ENCODE data around the gene RHOT1. TPM values are rescaled to one million over a fixed set of nuclear protein-coding genes. Genes with fewer than 3 reads are reported as not detected.

Gene RHOT1
- total and polyA plus RNA-seq, 2 donors (not counting 3 experiments of a cell fraction or from before 2014, with no cell fraction given), result 23.5 to 28.8 TPM

DNA sequence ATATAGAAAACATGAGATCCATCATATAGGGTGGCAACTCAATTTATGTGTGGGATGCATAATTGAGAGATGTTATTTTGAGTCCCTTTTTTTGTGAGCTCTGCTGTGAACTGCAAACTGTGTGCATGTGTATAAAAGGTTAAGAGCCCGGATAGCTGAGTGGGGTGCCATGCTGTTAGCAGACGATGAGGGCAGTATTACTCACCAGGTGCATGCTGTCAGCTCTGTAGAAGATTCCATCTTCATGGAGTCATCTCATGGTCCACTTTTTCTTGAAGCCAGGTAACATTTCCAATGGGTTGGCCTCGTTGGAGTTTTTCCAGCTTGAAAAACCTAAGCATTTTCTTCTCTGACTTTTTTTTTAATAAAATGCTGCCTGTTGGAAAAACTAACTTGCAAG is 80.3 kb downstream of the RHOT1 start:
- POLR2A ChIA-PET, result no interaction called here
- Histone ChIP-seq H3K9me1 (replicated peaks; ENCODE audit: control insufficient read depth, extremely low read depth, insufficient read depth, low read length) (no peaks in the 10 kb centered on the region), H2AFZ (ENCODE audit: low read depth, low read length) (no peak overlapping the region), H3K4me1 (ENCODE audit: control insufficient read depth, extremely low read depth, insufficient read depth, low read length) (no peaks in the 10 kb centered on the region), H3K27ac (ENCODE audit: insufficient read depth, low read depth, low read length) (no peak overlapping the region), H3K9me3 (replicated peaks; ENCODE audit: control insufficient read depth, insufficient read depth, low read length) (no peaks in the 10 kb centered on the region), H3K79me2 (ENCODE audit: control insufficient read depth, insufficient read depth, low read length) (no peaks in the 10 kb centered on the region), H4K20me1 (replicated peaks; ENCODE audit: control insufficient read depth, extremely low read depth, insufficient read depth, low read length) (peaks cover 2% of the 10 kb centered on the region), H3K4me3 (replicated peaks in 1 of 3; ENCODE audit: insufficient read depth in 1 of 3, low read depth in 1 of 3, low read length in 3 of 3) (no peak overlapping the region), H3K4me2 (ENCODE audit: insufficient read depth, low read length) (no peak overlapping the region), H3K36me3 (ENCODE audit: control insufficient read depth in 2 of 2, extremely low read depth in 1 of 2, insufficient read depth in 2 of 2, low read length in 2 of 2) (peaks cover 0 to 1% of the 10 kb centered on the region in 2 experiments), H3K9ac (replicated peaks; ENCODE audit: extremely low read depth, insufficient read depth, low read length) (no peak overlapping the region), H3K27me3 (ENCODE audit: control insufficient read depth in 2 of 2, insufficient read depth in 2 of 2, low read length in 2 of 2) (no peaks in the 10 kb centered on the region)
- FAIRE-seq (no peak), DNase-seq (ENCODE audit: low read depth, low spot score) (no peak)
- dilution Hi-C loops (cut with MboI; ENCODE audit: extremely low pct_ligation_motif_present, low sequenced_read_pairs) (no loop called here), intact Hi-C loops (cut with micrococcal nuclease) (no loop called here)
- no peak for TF ChIP-seq EZH2 (IDR thresholded peaks at IDR 0.05; ENCODE audit: borderline replicate concordance, low read depth, low read length, severe bottlenecking)
- no TSS peak for BruUV-seq (replicated peaks)
- CTCF ChIA-PET, result no interaction called here

DNA sequence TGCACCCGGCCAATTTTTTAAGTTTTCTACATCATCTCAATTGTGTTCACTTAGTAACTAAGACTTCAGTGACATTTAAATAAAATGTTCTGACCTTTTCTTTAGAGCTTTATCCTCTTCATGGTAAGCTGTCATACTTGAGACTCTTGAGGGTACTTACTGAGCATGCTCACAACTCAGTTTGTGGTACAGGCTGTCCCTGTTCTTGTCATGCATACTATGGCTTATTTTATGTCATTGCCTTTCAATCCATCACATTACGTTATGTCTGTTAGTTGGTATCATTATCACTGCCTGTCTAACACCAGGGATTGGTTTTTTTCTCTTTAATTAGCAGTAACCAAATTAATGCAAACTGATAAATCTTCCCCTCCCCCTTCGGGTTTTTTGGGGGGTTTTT is 81.4 kb downstream of the RHOT1 start:
- H4K20me1 ChIP-seq (replicated peaks; ENCODE audit: control insufficient read depth, extremely low read depth, insufficient read depth, low read length), result peaks cover 2% of the 10 kb centered on the region
- H3K4me1 ChIP-seq (ENCODE audit: control insufficient read depth, extremely low read depth, insufficient read depth, low read length), result no peaks in the 10 kb centered on the region
- H3K27ac ChIP-seq (ENCODE audit: insufficient read depth, low read depth, low read length), result no peak overlapping the region
- peaks cover 0 to 1% of the 10 kb centered on the region in 2 experiments for H3K36me3 ChIP-seq (ENCODE audit: control insufficient read depth in 2 of 2, extremely low read depth in 1 of 2, insufficient read depth in 2 of 2, low read length in 2 of 2)
- FAIRE-seq, result no peak
- no peaks in the 10 kb centered on the region for H3K79me2 ChIP-seq (ENCODE audit: control insufficient read depth, insufficient read depth, low read length)
- no peak overlapping the region for H3K9ac ChIP-seq (replicated peaks; ENCODE audit: extremely low read depth, insufficient read depth, low read length)
- dilution Hi-C loops (cut with MboI; ENCODE audit: extremely low pct_ligation_motif_present, low sequenced_read_pairs) (no loop called here), intact Hi-C loops (cut with micrococcal nuclease) (no loop called here)
- H3K4me2 ChIP-seq (ENCODE audit: insufficient read depth, low read length), result no peak overlapping the region
- H2AFZ ChIP-seq (ENCODE audit: low read depth, low read length), result no peak overlapping the region
- DNase-seq (ENCODE audit: low read depth, low spot score), result no peak
- CTCF ChIA-PET, result no interaction called here
- H3K4me3 ChIP-seq (replicated peaks in 1 of 3; ENCODE audit: insufficient read depth in 1 of 3, low read depth in 1 of 3, low read length in 3 of 3), result no peak overlapping the region
- no peaks in the 10 kb centered on the region for H3K9me3 ChIP-seq (replicated peaks; ENCODE audit: control insufficient read depth, insufficient read depth, low read length)
- TF ChIP-seq GATA2 (IDR thresholded peaks at IDR 0.05; ENCODE audit: insufficient read depth, insufficient read length, low read depth, low read length) (no peak), FOS (IDR thresholded peaks at IDR 0.05; ENCODE audit: borderline replicate concordance, insufficient read depth, low read length) (no peak), POLR2A (IDR thresholded peaks at IDR 0.05; ENCODE audit: low read depth, low read length) (no peak), POLR2AphosphoS5 (IDR thresholded peaks at IDR 0.05; ENCODE audit: insufficient read depth, low read depth, low read length) (no peak), MYC (IDR thresholded peaks at IDR 0.05; ENCODE audit: low read depth, low read length) (no peak), EZH2 (IDR thresholded peaks at IDR 0.05; ENCODE audit: borderline replicate concordance, low read depth, low read length, severe bottlenecking) (no peak), JUN (IDR thresholded peaks at IDR 0.05; ENCODE audit: borderline replicate concordance, insufficient read depth, insufficient read length, low read depth) (no peak)
- TF ChIP-seq, protein P1, sequence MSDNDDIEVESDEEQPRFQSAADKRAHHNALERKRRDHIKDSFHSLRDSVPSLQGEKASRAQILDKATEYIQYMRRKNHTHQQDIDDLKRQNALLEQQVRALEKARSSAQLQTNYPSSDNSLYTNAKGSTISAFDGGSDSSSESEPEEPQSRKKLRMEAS (IDR thresholded peaks at IDR 0.05; ENCODE audit: insufficient read depth, insufficient read length), result no peak
- TF ChIP-seq, protein P2, sequence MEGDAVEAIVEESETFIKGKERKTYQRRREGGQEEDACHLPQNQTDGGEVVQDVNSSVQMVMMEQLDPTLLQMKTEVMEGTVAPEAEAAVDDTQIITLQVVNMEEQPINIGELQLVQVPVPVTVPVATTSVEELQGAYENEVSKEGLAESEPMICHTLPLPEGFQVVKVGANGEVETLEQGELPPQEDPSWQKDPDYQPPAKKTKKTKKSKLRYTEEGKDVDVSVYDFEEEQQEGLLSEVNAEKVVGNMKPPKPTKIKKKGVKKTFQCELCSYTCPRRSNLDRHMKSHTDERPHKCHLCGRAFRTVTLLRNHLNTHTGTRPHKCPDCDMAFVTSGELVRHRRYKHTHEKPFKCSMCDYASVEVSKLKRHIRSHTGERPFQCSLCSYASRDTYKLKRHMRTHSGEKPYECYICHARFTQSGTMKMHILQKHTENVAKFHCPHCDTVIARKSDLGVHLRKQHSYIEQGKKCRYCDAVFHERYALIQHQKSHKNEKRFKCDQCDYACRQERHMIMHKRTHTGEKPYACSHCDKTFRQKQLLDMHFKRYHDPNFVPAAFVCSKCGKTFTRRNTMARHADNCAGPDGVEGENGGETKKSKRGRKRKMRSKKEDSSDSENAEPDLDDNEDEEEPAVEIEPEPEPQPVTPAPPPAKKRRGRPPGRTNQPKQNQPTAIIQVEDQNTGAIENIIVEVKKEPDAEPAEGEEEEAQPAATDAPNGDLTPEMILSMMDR (IDR thresholded peaks at IDR 0.05; ENCODE audit: extremely low read depth in 1 of 2, insufficient read depth in 1 of 2, low read depth in 1 of 2, low read length in 2 of 2), result no peak
- POLR2A ChIA-PET, result no interaction called here
- no TSS peak for BruUV-seq (replicated peaks)
- H3K27me3 ChIP-seq (ENCODE audit: control insufficient read depth in 2 of 2, insufficient read depth in 2 of 2, low read length in 2 of 2), result no peaks in the 10 kb centered on the region
- H3K9me1 ChIP-seq (replicated peaks; ENCODE audit: control insufficient read depth, extremely low read depth, insufficient read depth, low read length), result no peaks in the 10 kb centered on the region

Measured in endothelial cell of umbilical vein (primary cell).